Measurements from ENCODE around the gene SOX2.

GRCh38 chr3:181710345-181711291, 1.1 kb upstream of the SOX2 start:
- TF ChIP-seq CTCF (IDR thresholded peaks at IDR 0.05) (no peak), POLR2A (IDR thresholded peaks at IDR 0.05) (no peak)
